ENCODE data around the gene SYNPO2.

- TF ChIP-seq, protein P1, sequence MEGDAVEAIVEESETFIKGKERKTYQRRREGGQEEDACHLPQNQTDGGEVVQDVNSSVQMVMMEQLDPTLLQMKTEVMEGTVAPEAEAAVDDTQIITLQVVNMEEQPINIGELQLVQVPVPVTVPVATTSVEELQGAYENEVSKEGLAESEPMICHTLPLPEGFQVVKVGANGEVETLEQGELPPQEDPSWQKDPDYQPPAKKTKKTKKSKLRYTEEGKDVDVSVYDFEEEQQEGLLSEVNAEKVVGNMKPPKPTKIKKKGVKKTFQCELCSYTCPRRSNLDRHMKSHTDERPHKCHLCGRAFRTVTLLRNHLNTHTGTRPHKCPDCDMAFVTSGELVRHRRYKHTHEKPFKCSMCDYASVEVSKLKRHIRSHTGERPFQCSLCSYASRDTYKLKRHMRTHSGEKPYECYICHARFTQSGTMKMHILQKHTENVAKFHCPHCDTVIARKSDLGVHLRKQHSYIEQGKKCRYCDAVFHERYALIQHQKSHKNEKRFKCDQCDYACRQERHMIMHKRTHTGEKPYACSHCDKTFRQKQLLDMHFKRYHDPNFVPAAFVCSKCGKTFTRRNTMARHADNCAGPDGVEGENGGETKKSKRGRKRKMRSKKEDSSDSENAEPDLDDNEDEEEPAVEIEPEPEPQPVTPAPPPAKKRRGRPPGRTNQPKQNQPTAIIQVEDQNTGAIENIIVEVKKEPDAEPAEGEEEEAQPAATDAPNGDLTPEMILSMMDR (conservative IDR thresholded peaks at IDR 0.05; ENCODE audit: low read length) = no peak
- no peak for TF ChIP-seq EZH2phosphoT487 (IDR thresholded peaks at IDR 0.05; ENCODE audit: borderline replicate concordance)
Measured at GRCh38 chr4:118848242-118848641, 40.4 kb upstream of the SYNPO2 start.

Data from Loucy (cell line).